ENCODE results near the gene CDHR1.
"Not testable (repeated sequence)": the region's sequence is repeated elsewhere in the genome, so short reads cannot be mapped to it uniquely, and the experiment has no call there.

Gene CDHR1

GRCh38 chr10:84194424-84195043 is at the start of gene CDHR1:
Gene CDHR1, plus strand, starts transcription at chr10:84194537. Its CDS starts 224 bp downstream, at chr10:84194761.
- peaks cover 44 to 60% of the 10 kb centered on the region in 2 donors for H3K4me1 ChIP-seq (ENCODE audit: control insufficient read depth in 2 of 2, insufficient read depth in 2 of 2, low read length in 2 of 2)
- H3K9me3 ChIP-seq (ENCODE audit: control insufficient read depth in 2 of 2, low read length in 2 of 2), result no peaks in the 10 kb centered on the region
- H3K4me3 ChIP-seq (ENCODE audit: low read length in 2 of 2), result peak within 1 kb of the TSS; percentile 75 to 76
- H3K27me3 ChIP-seq (ENCODE audit: control insufficient read depth in 2 of 2, insufficient read depth in 2 of 2, low read length in 2 of 2), result peaks cover 2 to 3% of the 10 kb centered on the region in 2 donors
- H3K27ac ChIP-seq (ENCODE audit: low read depth in 2 of 2, low read length in 2 of 2), result peak within 1 kb of the TSS; percentile 89 to 93
- H3K36me3 ChIP-seq (ENCODE audit: control insufficient read depth in 2 of 2, insufficient read depth in 2 of 2, low read length in 2 of 2), result no peaks in the 10 kb centered on the region
- peak within 1 kb of the TSS; percentile 79 to 90 for H3K9ac ChIP-seq (ENCODE audit: low read depth in 1 of 2, low read length in 2 of 2)

- Histone ChIP-seq H3K4me3 (ENCODE audit: low read length in 2 of 2) (no peak overlapping the region), H3K4me1 (ENCODE audit: control insufficient read depth in 2 of 2, insufficient read depth in 2 of 2, low read length in 2 of 2) (no peaks in the 10 kb centered on the region), H3K9me3 (ENCODE audit: control insufficient read depth in 2 of 2, low read length in 2 of 2) (no peaks in the 10 kb centered on the region), H3K27me3 (ENCODE audit: control insufficient read depth in 2 of 2, insufficient read depth in 2 of 2, low read length in 2 of 2) (no peaks in the 10 kb centered on the region), H3K36me3 (ENCODE audit: control insufficient read depth in 2 of 2, insufficient read depth in 2 of 2, low read length in 2 of 2) (peaks cover 76 to 83% of the 10 kb centered on the region in 2 donors), H3K9ac (ENCODE audit: low read depth in 1 of 2, low read length in 2 of 2) (no peak overlapping the region), H3K27ac (ENCODE audit: low read depth in 2 of 2, low read length in 2 of 2) (no peak overlapping the region)
Observed at GRCh38 chr10:84147347-84147746, 47.0 kb upstream of the CDHR1 start.

DNA sequence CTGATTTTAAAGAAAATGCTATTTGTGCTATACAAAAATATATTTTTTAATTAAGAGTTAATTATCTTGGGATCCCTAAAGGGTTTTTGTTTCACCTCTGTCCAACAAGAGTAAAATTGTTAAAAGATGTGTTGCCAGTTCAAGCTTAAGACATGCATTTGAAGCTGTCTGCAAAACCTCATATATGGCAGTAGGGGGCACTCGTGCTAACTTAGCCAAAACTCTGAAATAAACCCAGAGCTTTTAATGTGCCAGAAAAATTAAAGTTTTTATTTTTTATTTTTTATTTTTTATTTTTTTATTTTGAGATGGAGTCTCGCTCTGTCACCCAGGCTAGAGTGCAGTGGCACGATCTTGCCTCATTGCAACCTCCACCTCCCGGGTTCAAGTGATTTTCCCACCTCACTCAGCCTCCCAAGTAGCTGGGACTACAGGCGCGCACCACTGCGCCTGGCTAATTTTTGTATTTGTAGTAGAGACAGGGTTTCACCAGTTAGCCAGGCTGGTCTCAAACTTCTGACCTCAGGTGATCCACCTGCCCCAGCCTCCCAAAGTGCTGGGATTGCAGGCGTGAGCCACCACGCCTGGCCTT is 46.2 kb upstream of the CDHR1 start:
- H3K9ac ChIP-seq (ENCODE audit: low read depth in 1 of 2, low read length in 2 of 2); H3K27me3 ChIP-seq (ENCODE audit: control insufficient read depth in 2 of 2, insufficient read depth in 2 of 2, low read length in 2 of 2); H3K4me1 ChIP-seq (ENCODE audit: control insufficient read depth in 2 of 2, insufficient read depth in 2 of 2, low read length in 2 of 2); H3K4me3 ChIP-seq (ENCODE audit: low read length in 2 of 2); H3K9me3 ChIP-seq (ENCODE audit: control insufficient read depth in 2 of 2, low read length in 2 of 2); H3K27ac ChIP-seq (ENCODE audit: low read depth in 2 of 2, low read length in 2 of 2): not testable (repeated sequence)
- peaks cover 76 to 83% of the 10 kb centered on the region in 2 donors for H3K36me3 ChIP-seq (ENCODE audit: control insufficient read depth in 2 of 2, insufficient read depth in 2 of 2, low read length in 2 of 2)

DNA sequence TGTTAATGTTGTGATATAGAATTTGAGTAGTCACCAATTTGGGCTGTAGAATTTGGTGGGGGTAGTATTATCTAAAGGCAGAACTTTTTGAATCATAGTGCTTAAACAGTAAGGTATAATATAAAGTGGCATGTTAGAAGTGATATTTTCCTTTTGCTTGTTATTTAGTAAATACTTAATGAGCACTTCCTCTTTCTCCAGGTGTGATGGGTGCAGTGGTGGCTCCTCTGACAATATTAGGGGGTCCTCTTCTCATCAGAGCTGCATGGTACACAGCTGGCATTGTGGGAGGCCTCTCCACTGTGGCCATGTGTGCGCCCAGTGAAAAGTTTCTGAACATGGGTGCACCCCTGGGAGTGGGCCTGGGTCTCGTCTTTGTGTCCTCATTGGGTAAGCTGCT is 44.5 kb upstream of the CDHR1 start:
- H3K9me3 ChIP-seq (ENCODE audit: control insufficient read depth in 2 of 2, low read length in 2 of 2), result no peaks in the 10 kb centered on the region
- H3K36me3 ChIP-seq (ENCODE audit: control insufficient read depth in 2 of 2, insufficient read depth in 2 of 2, low read length in 2 of 2), result peaks cover 66 to 76% of the 10 kb centered on the region in 2 donors
- no peak overlapping the region for H3K4me3 ChIP-seq (ENCODE audit: low read length in 2 of 2)
- no peaks in the 10 kb centered on the region for H3K27me3 ChIP-seq (ENCODE audit: control insufficient read depth in 2 of 2, insufficient read depth in 2 of 2, low read length in 2 of 2)
- no peaks in the 10 kb centered on the region for H3K4me1 ChIP-seq (ENCODE audit: control insufficient read depth in 2 of 2, insufficient read depth in 2 of 2, low read length in 2 of 2)
- no peak overlapping the region for H3K27ac ChIP-seq (ENCODE audit: low read depth in 2 of 2, low read length in 2 of 2)
- H3K9ac ChIP-seq (ENCODE audit: low read depth in 1 of 2, low read length in 2 of 2), result no peak overlapping the region

GRCh38 chr10:84152769-84153168 is 41.6 kb upstream of the CDHR1 start:
- Histone ChIP-seq H3K9ac (ENCODE audit: low read depth in 1 of 2, low read length in 2 of 2) (no peak overlapping the region), H3K4me3 (ENCODE audit: low read length in 2 of 2) (no peak overlapping the region), H3K27ac (ENCODE audit: low read depth in 2 of 2, low read length in 2 of 2) (no peak overlapping the region), H3K4me1 (ENCODE audit: control insufficient read depth in 2 of 2, insufficient read depth in 2 of 2, low read length in 2 of 2) (no peaks in the 10 kb centered on the region), H3K36me3 (ENCODE audit: control insufficient read depth in 2 of 2, insufficient read depth in 2 of 2, low read length in 2 of 2) (peaks cover 49 to 51% of the 10 kb centered on the region in 2 donors), H3K27me3 (ENCODE audit: control insufficient read depth in 2 of 2, insufficient read depth in 2 of 2, low read length in 2 of 2) (no peaks in the 10 kb centered on the region), H3K9me3 (ENCODE audit: control insufficient read depth in 2 of 2, low read length in 2 of 2) (no peaks in the 10 kb centered on the region)

GRCh38 chr10:84155521-84155920 is 38.8 kb upstream of the CDHR1 start:
- Histone ChIP-seq H3K9ac (ENCODE audit: low read depth in 1 of 2, low read length in 2 of 2) (no peak overlapping the region), H3K9me3 (ENCODE audit: control insufficient read depth in 2 of 2, low read length in 2 of 2) (no peaks in the 10 kb centered on the region), H3K36me3 (ENCODE audit: control insufficient read depth in 2 of 2, insufficient read depth in 2 of 2, low read length in 2 of 2) (peaks cover 30 to 35% of the 10 kb centered on the region in 2 donors), H3K27ac (ENCODE audit: low read depth in 2 of 2, low read length in 2 of 2) (no peak overlapping the region), H3K4me3 (ENCODE audit: low read length in 2 of 2) (no peak overlapping the region), H3K27me3 (ENCODE audit: control insufficient read depth in 2 of 2, insufficient read depth in 2 of 2, low read length in 2 of 2) (no peaks in the 10 kb centered on the region), H3K4me1 (ENCODE audit: control insufficient read depth in 2 of 2, insufficient read depth in 2 of 2, low read length in 2 of 2) (peaks cover 0 to 4% of the 10 kb centered on the region in 2 donors)

GRCh38 chr10:84156009-84156408 is 38.3 kb upstream of the CDHR1 start:
- Histone ChIP-seq H3K27ac (ENCODE audit: low read depth in 2 of 2, low read length in 2 of 2) (no peak overlapping the region), H3K4me1 (ENCODE audit: control insufficient read depth in 2 of 2, insufficient read depth in 2 of 2, low read length in 2 of 2) (peaks cover 0 to 6% of the 10 kb centered on the region in 2 donors), H3K36me3 (ENCODE audit: control insufficient read depth in 2 of 2, insufficient read depth in 2 of 2, low read length in 2 of 2) (peaks cover 25 to 30% of the 10 kb centered on the region in 2 donors), H3K9ac (ENCODE audit: low read depth in 1 of 2, low read length in 2 of 2) (no peak overlapping the region), H3K9me3 (ENCODE audit: control insufficient read depth in 2 of 2, low read length in 2 of 2) (no peaks in the 10 kb centered on the region), H3K27me3 (ENCODE audit: control insufficient read depth in 2 of 2, insufficient read depth in 2 of 2, low read length in 2 of 2) (no peaks in the 10 kb centered on the region), H3K4me3 (ENCODE audit: low read length in 2 of 2) (no peak overlapping the region)

DNA sequence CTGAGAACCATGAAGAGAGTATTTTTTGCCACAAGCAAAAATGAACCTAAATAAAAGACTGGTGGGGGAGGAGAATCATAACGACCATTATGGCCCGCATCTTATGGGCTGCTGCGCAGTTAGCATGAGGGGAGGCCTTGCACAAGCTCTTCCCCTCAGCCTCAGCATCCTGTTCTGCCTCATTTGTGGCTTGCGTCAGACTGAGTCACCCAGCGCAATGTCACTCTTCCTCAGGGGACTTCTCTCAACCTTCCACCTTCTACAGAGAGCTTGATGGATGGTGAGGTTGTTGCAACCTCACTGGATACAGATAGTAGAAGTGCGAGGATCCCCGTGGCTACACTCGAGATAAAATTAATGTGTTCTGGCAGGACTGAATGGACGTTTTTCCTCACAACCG is 37.6 kb upstream of the CDHR1 start:
- Histone ChIP-seq H3K27me3 (ENCODE audit: control insufficient read depth in 2 of 2, insufficient read depth in 2 of 2, low read length in 2 of 2) (no peaks in the 10 kb centered on the region), H3K36me3 (ENCODE audit: control insufficient read depth in 2 of 2, insufficient read depth in 2 of 2, low read length in 2 of 2) (peaks cover 22% of the 10 kb centered on the region in 2 donors), H3K4me3 (ENCODE audit: low read length in 2 of 2) (no peak overlapping the region), H3K9me3 (ENCODE audit: control insufficient read depth in 2 of 2, low read length in 2 of 2) (no peaks in the 10 kb centered on the region), H3K4me1 (ENCODE audit: control insufficient read depth in 2 of 2, insufficient read depth in 2 of 2, low read length in 2 of 2) (peaks cover 0 to 9% of the 10 kb centered on the region in 2 donors), H3K9ac (ENCODE audit: low read depth in 1 of 2, low read length in 2 of 2) (no peak overlapping the region), H3K27ac (ENCODE audit: low read depth in 2 of 2, low read length in 2 of 2) (no peak overlapping the region)

DNA sequence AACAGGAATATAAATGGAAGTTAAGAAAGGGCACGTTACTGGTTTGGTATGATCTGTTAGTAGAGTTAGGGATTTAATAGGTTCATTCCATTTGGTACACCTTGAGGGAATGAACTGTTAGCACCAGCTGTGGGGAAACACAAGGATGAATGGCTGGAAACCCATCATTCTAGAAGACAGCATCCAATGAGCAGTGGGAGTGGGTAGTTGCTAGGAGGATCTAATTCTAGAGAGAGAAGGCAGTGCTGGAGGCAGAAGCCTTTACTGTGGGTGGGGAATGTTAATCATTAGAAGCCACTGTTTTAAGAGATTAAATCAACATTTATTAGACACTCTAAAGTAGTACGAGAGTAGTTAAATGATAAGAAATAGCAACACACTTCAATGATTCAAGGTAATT is 36.3 kb upstream of the CDHR1 start:
- H3K27ac ChIP-seq (ENCODE audit: low read depth in 2 of 2, low read length in 2 of 2), result no peak overlapping the region
- H3K9ac ChIP-seq (ENCODE audit: low read depth in 1 of 2, low read length in 2 of 2), result no peak overlapping the region
- no peak overlapping the region for H3K4me3 ChIP-seq (ENCODE audit: low read length in 2 of 2)
- H3K9me3 ChIP-seq (ENCODE audit: control insufficient read depth in 2 of 2, low read length in 2 of 2), result no peaks in the 10 kb centered on the region
- peaks cover 0 to 11% of the 10 kb centered on the region in 2 donors for H3K4me1 ChIP-seq (ENCODE audit: control insufficient read depth in 2 of 2, insufficient read depth in 2 of 2, low read length in 2 of 2)
- peaks cover 10 to 12% of the 10 kb centered on the region in 2 donors for H3K36me3 ChIP-seq (ENCODE audit: control insufficient read depth in 2 of 2, insufficient read depth in 2 of 2, low read length in 2 of 2)
- no peaks in the 10 kb centered on the region for H3K27me3 ChIP-seq (ENCODE audit: control insufficient read depth in 2 of 2, insufficient read depth in 2 of 2, low read length in 2 of 2)

DNA sequence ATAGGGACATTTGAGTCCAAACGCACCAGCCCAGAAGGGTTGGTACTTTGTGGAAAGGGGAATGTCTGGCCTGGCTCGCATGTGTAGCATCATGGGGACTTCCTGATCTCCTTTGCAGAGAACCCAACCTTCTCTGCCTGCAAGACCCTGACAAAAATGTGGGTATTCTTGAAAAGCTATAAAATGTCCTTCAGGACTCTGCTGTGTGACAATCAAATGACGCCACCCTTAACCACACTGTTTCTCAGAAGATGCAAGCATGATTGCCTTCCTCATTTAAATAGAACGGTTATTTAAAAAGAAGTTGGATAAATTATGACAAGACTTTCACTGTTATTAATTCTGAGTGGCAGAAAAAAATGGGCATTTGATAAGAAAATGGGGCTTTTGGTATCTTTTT is 35.8 kb upstream of the CDHR1 start:
- Histone ChIP-seq H3K36me3 (ENCODE audit: control insufficient read depth in 2 of 2, insufficient read depth in 2 of 2, low read length in 2 of 2) (peaks cover 7 to 8% of the 10 kb centered on the region in 2 donors), H3K27ac (ENCODE audit: low read depth in 2 of 2, low read length in 2 of 2) (no peak overlapping the region), H3K27me3 (ENCODE audit: control insufficient read depth in 2 of 2, insufficient read depth in 2 of 2, low read length in 2 of 2) (no peaks in the 10 kb centered on the region), H3K4me3 (ENCODE audit: low read length in 2 of 2) (no peak overlapping the region), H3K4me1 (ENCODE audit: control insufficient read depth in 2 of 2, insufficient read depth in 2 of 2, low read length in 2 of 2) (peaks cover under 1 to 16% of the 10 kb centered on the region in 2 donors), H3K9me3 (ENCODE audit: control insufficient read depth in 2 of 2, low read length in 2 of 2) (no peaks in the 10 kb centered on the region), H3K9ac (ENCODE audit: low read depth in 1 of 2, low read length in 2 of 2) (no peak overlapping the region)
